EL (cell line): Measurements from ENCODE around the gene PHLPP1.

ENCODE experiments used
- DNase-seq: peaks from one replicate; pipeline ENCODE4 v3.0.0-alpha.2; 2016

The PHLPP1 gene

GRCh38 chr18:62987859-62988258 lies 272.5 kb downstream of the PHLPP1 start:
- no peak for DNase-seq

DNA sequence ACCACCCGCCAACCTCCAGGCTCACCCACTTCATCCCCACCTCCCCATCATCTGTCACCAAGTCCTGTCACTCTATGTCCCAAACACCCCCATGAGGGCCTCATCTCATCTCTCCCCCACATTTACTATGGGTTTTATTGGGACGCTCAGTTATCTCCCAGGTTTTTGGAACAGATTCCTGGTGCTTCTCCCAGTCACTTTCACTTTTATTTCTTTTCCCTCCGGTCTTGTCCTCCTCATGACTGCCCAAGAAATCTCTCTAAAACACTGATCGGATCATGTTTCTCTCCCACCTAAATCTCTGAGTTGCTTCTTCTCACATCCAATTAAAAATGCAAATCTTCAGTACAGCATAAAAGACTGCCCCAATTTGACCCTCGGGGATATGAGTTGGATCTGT lies 273.1 kb downstream of the PHLPP1 start:
- DNase-seq = no peak

DNA sequence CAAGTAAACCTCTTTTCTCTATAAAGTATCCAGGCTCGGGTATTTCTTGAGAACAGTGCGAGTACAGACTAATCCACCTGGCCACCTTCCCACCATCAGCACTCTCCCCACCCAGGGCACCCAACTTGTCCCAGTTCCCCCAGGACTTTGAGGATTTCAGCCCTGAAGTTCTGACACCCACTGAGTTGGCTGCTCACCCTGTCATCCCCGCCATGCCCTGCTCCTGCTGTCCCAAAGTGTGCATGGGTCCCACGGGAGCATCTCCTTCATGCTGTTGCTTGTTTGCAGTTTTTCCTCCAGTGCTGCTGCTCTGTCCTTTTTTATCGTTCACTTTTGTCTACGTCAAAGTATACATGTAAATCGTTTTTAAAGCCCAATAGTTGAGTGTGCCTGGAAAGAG lies 273.9 kb downstream of the PHLPP1 start:
- DNase-seq = no peak

DNA sequence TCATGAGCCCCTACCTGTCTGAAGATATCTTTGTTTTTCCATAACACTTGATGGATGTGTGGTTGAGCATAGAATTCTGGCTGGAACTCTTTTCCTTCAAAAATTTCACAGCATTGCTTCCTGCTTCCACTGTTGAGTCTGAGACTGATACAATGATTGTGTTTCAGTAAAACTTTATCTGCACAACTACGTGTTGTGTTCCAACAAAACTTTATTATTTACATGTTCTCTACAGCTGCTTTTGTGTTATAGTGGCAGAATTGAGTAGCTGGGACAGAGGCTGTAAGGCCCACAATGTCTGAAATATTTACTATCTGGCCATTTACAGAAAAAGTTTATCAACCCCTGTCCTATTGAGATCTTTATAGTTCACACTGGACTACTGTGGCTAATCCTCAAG lies 275.3 kb downstream of the PHLPP1 start:
- no peak for DNase-seq

GRCh38 chr18:62991389-62991788 lies 276.0 kb downstream of the PHLPP1 start:
- DNase-seq = no peak

GRCh38 chr18:62991959-62992358 lies 276.6 kb downstream of the PHLPP1 start:
- DNase-seq = no peak

- no peak for DNase-seq
Measured at GRCh38 chr18:62992877-62993365, 277.6 kb downstream of the PHLPP1 start.

GRCh38 chr18:62996566-62996965 lies 281.2 kb downstream of the PHLPP1 start:
- DNase-seq = no peak

DNA sequence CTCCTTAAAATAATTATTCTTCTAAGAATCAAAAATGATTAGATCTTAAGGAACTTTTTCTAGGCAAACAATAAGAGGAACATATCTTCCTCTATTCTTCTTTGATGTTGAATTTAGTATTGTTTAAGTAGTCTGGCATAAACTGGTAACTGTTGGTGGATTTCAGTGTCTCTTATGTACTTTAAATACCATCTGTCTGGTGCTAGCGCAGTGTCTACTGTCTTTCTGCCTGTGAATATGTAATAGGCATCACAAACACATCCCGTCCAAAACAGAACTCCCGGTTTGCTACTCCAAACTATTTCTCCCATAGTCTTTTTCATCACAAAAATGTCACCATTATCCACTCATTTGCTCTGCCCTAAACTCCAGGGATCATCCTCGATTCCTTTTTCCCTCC lies 281.7 kb downstream of the PHLPP1 start:
- DNase-seq = no peak

DNA sequence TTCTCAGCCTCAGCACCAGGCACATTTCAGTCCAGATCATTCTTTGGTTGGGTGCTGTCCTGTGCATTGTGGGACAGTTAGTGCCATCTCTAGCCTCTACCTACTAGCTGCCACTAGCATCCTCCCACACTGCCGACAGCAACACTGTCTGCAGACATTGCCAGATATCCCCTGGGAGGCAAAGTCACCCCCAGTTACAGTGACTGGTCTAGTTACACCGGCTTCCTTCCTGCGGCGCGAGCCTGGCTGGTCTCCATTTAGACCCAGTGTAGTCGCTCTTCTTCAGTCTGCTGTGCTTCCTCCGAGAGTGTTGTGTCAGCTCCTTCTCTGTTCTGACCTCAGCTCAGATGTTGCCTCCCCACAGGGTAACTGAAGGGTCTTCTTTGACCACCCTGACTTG lies 283.1 kb downstream of the PHLPP1 start:
- no peak for DNase-seq

DNA sequence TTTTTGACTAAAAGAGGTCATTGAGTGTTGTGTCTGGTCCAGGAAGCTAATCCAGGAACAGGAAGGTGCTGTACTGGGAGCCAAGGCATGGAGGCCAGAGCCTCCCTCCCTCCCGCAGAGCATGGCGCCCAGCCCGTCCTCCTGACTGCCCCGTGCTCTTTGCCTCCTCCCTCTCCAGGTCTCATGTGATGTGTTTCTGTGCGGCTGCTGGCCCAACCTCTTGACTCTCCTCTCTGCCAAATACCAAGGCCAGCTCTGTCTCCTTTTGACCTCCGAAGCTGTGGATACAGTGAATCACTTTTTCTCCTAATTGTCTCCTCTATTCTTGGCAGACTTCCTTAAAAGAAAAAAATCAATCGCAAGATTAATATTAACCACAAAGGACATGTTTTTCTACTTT lies 284.1 kb downstream of the PHLPP1 start:
- peak; percentile 45 for DNase-seq

DNA sequence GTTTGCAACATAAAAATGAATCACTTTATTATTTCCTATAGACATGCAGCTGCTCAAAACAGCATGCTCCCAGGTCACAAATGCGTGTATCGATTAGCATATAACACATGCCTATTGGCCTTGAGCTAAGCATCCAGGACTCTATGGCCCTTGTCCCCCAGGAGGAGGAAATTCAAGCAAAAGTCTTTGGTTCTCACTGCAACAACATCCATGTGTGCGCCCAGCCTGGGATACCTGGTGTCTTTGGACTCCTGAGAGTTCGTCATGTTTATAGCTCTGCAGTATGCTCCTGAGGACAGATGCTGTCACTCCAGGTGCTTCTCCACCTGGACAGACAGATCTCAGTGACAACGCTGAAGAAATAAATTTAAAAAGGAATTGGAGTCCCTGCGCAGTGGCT lies 284.6 kb downstream of the PHLPP1 start:
- DNase-seq = no peak

- no peak for DNase-seq
Measured at GRCh38 chr18:63000839-63001238, 285.5 kb downstream of the PHLPP1 start.

GRCh38 chr18:63001861-63002260 lies 286.5 kb downstream of the PHLPP1 start:
- DNase-seq = no peak

- DNase-seq = no peak
Measured at GRCh38 chr18:63002305-63002704, 287.0 kb downstream of the PHLPP1 start.

GRCh38 chr18:63002803-63003445 lies 287.6 kb downstream of the PHLPP1 start:
- no peak for DNase-seq

DNA sequence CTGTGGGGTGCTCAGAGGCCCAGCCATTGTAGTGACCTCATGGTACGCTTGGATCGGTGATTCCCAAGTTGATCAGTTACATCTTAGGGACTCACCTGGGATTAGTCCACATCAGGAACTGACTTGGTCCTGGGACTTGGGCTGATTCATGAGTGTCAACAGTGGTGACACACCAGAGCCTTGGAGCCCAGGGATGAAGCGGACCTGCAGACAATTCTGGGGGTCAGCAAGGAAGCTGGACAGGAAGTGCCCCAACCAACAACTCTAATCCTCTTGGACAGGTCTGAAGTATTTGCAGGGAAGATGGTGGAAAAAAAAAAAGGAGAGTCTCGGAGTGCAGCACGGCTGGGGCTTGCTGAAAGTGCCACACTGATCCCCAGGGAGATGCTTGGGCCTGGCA lies 288.6 kb downstream of the PHLPP1 start:
- no peak for DNase-seq

GRCh38 chr18:63004466-63005089 lies 289.2 kb downstream of the PHLPP1 start:
- no peak for DNase-seq

GRCh38 chr18:63005306-63005705 lies 290.0 kb downstream of the PHLPP1 start:
- DNase-seq = no peak

DNA sequence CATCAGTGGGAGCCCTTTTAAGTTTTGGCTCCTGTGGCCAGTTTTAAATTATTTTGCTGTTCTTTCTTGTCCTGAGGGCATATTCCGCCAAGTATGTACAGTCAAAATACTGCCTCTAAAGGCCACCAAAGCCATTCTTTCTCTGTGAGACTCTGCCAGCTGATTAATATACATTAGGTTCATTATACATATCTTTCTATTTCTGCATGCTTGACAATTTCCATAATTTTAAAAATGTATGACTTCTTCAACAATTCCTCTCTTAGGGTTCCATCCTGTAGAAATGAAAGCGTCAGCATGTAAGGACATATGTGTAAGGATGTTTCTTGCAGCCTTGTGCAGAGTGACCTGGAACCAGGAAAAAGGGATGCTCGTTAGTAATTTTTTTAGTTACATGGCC lies 291.9 kb downstream of the PHLPP1 start:
- DNase-seq = no peak

- DNase-seq = peak; percentile 58
Measured at GRCh38 chr18:63016270-63016669, 300.9 kb downstream of the PHLPP1 start.

DNA sequence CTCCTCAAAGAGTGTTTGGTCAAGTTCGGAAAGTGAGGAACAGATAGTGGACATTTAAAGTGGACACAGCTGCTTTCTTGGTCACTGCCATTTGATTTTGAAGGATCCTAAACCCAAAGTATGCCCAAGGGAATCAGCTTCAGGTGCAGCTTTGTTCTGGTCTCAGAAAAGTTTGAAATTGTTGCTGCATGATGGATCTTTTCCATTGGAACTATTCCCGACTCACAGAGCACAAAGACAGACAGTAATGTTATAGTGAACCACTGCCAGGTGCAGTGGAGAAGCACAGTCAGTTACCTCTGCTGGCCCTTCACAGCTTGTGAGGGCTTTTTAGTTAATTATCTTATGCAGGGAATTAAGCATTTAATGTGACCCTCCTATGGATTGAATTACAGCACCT lies 301.7 kb downstream of the PHLPP1 start:
- no peak for DNase-seq

GRCh38 chr18:63017977-63018376 lies 302.6 kb downstream of the PHLPP1 start:
- DNase-seq = no peak

- no peak for DNase-seq
Measured at GRCh38 chr18:63022429-63023022, 307.2 kb downstream of the PHLPP1 start.
